AG04449 (cell line): ENCODE measurements around the gene NCSTN.

ENCODE experiments used
- CTCF ChIA-PET: fragments of 350-600 bp; formaldehyde crosslinking; extraction: SDS; loops from one replicate; lab custom pipeline; 2021; ENCODE audit warnings: antibody characterized with exemption; lab: Yijun Ruan, JAX
- POLR2A ChIA-PET: fragments of 400-600, 350-600 bp; formaldehyde crosslinking; extraction: SDS; loops from one replicate; lab custom pipeline; 2020; ENCODE audit warnings: antibody characterized with exemption, inconsistent platforms; lab: Yijun Ruan, JAX
- DNase-seq: peaks from one replicate; pipeline ENCODE4 v3.0.0-alpha.2; 2010; ENCODE audit warnings: low read depth, low spot score
- H3K4me3 ChIP-seq: 2 replicates; pipeline ENCODE4 v1.5.1; 2011; ENCODE audit warnings: low read depth, mild to moderate bottlenecking, control low read depth, low read length
- TF ChIP-seq, protein P1 (sequence below): IDR thresholded peaks from one replicate; pipeline ENCODE4 v1.5.1; 2011; ENCODE audit warnings: mild to moderate bottlenecking, moderate library complexity, low read length, control low read depth, inconsistent platforms; ENCODE audit not compliant: insufficient read depth; ENCODE audit errors: missing control alignments

NCSTN gene

DNA sequence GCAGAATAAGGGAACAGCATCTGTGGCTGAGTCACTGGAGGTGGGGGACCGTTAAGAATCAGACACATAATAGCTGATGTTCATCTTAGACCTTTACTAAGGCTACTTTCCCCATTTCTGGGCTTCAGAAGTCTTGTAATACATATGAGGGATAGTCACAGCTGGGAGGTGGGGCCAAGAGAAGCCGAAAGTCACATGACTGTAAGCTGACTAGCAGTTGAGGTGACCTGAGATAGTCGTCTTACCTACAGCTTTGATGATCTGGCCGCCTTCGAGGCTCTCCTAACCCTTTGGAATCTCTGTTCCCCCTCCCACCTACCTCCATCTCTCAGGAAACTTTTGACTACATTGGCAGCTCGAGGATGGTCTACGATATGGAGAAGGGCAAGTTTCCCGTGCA lies 9.4 kb downstream of the NCSTN start:
- POLR2A ChIA-PET: no interaction called here
- no peak overlapping the region for H3K4me3 ChIP-seq
- no peak for DNase-seq
- TF ChIP-seq, protein P1, sequence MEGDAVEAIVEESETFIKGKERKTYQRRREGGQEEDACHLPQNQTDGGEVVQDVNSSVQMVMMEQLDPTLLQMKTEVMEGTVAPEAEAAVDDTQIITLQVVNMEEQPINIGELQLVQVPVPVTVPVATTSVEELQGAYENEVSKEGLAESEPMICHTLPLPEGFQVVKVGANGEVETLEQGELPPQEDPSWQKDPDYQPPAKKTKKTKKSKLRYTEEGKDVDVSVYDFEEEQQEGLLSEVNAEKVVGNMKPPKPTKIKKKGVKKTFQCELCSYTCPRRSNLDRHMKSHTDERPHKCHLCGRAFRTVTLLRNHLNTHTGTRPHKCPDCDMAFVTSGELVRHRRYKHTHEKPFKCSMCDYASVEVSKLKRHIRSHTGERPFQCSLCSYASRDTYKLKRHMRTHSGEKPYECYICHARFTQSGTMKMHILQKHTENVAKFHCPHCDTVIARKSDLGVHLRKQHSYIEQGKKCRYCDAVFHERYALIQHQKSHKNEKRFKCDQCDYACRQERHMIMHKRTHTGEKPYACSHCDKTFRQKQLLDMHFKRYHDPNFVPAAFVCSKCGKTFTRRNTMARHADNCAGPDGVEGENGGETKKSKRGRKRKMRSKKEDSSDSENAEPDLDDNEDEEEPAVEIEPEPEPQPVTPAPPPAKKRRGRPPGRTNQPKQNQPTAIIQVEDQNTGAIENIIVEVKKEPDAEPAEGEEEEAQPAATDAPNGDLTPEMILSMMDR: no peak
- CTCF ChIA-PET: interaction anchor here (1.1 to 19.2 kb wide), 9 partner anchors 8 to 159 kb away, joined by 3 to 277 read pairs (median 4); partner anchors contain the start of genes COPA and NCSTN

DNA sequence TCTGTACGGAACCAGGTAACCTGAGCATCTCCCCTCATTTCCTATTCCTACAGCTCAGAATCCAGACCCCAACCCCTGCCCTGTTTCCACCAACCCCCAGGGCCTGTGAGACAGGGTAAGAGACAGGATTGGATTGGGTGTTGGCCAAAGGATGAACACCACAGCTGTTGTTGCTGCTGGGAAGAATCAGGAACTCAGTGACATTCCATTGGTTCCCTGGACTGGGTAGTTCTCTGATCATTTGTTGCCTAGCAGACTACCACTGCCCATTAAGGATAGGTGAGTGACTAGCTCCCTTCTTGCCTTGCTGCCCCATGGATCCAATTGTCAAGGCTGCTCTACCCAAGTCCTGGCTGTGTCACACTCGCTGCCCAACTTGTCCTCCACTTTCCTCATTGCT lies 10.0 kb downstream of the NCSTN start:
- ChIA-PET POLR2A (no interaction called here), CTCF (interaction anchor here (1.5 to 19.2 kb wide), 7 partner anchors 9 to 114 kb away, joined by 3 to 277 read pairs (median 8); partner anchors contain the start of genes COPA and NCSTN)

DNA sequence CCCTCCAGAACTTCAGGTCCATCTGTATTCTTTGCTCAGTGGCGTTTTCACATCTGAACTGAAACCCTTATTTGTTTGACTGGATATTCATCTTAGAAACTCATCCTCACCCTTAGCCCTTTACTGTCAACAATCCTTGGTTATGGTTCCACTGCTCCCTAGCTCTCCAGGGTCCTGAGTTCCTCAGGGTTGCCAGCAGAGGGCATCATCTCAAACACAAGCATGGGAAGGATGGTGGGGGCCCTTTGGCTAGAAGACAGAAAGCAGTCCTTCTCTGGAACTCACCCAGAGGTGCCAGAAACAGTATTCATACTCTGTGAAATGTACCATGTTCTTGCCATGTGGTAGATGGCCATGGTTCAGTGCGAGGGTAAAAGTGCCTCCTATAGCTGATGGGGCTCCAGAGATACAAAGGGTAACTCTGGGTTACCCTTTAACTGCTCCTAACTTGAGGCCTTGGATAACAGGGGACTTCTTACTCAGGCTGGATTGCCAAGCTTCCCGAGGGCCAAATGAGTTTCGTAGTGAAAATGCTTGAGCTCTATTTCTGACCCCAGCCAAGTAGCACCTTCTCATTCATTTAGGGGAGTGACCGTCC lies 11.3 kb downstream of the NCSTN start:
- no peak for DNase-seq
- ChIA-PET CTCF (interaction anchor here (0.6 to 19.2 kb wide), 13 partner anchors 8 to 254 kb away, joined by 3 to 277 read pairs (median 4); partner anchors contain the start of genes COPA and NCSTN), POLR2A (no interaction called here)
- TF ChIP-seq, protein P1: peak; percentile 63
- H3K4me3 ChIP-seq: no peak overlapping the region

More for the DNA sequence above, 10.0 kb downstream of the NCSTN start:
- TF ChIP-seq, protein P1: no peak
- H3K4me3 ChIP-seq: no peak overlapping the region
- DNase-seq: no peak

DNA sequence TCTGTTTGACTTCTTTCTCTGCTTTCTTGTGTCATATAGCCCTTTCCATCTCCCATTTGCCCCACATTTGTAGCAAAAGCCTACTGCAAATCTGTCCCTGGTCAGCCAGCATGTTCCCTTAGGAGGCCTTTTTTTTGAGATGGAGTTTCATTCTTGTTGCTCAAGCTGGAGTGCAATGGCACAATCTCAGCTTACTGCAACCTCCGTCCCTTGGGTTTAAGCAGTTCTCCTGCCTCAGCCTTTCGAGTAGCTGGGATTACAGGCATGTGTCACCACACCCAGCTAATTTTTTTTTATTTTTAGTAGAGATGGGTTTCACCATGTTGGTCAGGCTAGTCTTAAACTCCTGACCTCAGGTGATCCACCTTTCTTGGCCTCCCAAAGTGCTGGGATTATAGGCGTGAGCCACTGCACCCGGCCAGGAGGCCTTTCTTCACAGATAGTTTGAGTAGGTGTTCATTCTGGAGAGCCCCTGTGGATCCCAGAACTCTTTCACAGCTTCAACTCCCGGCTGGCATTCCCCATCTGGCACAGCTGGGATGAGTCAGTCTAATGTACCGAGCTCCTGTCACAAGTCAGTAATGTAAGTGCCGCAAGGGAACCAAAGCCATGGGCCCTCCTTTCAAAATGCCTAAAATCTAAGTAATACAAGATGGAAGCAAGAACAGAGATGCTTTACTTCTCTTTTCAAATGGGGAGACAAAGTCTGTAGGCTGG lies 14.3 kb downstream of the NCSTN start:
- ChIA-PET CTCF (interaction anchor here (1.0 to 19.2 kb wide), 4 partner anchors 11 to 256 kb away, joined by 3 to 277 read pairs (median 4); no protein-coding TSS in a partner anchor), POLR2A (no interaction called here)
- H3K4me3 ChIP-seq: no peak overlapping the region
- TF ChIP-seq, protein P1: no peak
- DNase-seq: no peak

DNA sequence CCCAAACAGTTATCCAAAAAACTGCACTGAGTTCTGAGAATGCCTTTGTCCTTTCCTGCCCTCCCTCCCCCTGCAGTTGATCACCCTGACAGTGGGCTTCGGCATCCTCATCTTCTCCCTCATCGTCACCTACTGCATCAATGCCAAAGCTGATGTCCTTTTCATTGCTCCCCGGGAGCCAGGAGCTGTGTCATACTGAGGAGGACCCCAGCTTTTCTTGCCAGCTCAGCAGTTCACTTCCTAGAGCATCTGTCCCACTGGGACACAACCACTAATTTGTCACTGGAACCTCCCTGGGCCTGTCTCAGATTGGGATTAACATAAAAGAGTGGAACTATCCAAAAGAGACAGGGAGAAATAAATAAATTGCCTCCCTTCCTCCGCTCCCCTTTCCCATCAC lies 14.9 kb downstream of the NCSTN start:
- ChIA-PET POLR2A (no interaction called here), CTCF (interaction anchor here (1.1 to 19.2 kb wide), 4 partner anchors 14 to 257 kb away, joined by 3 to 277 read pairs (median 4); no protein-coding TSS in a partner anchor)
- DNase-seq: no peak
- no peak overlapping the region for H3K4me3 ChIP-seq
- TF ChIP-seq, protein P1: no peak
